H1 (cell line): ENCODE data around the gene C15orf39. TPM values are rescaled to one million over a fixed set of nuclear protein-coding genes. Genes with fewer than 3 reads are reported as not detected.

Source experiments
- CTBP2 ChIP-seq: IDR thresholded peaks from 2 replicates; pipeline ENCODE4 v1.7.0; 2011; ENCODE audit warnings: borderline replicate concordance, mild to moderate bottlenecking, moderate library complexity, mixed read lengths, low read length; ENCODE audit not compliant: insufficient read depth, insufficient read length
- FOSL1 ChIP-seq: IDR thresholded peaks from 2 replicates; pipeline ENCODE4 v1.6.1; 2011; ENCODE audit warnings: mild to moderate bottlenecking, low read depth, low read length, moderate library complexity; ENCODE audit not compliant: insufficient read depth
- GABPA ChIP-seq: IDR thresholded peaks from 2 replicates; pipeline ENCODE4 v1.6.1; 2011; ENCODE audit warnings: mild to moderate bottlenecking, low read length, moderate library complexity, borderline replicate concordance; ENCODE audit not compliant: insufficient read depth
- GTF2F1 ChIP-seq: IDR thresholded peaks from 2 replicates; pipeline ENCODE4 v1.6.1; 2012; ENCODE audit warnings: low read depth, low read length, improper control_type of control experiment, borderline replicate concordance
- HDAC2 ChIP-seq, 2 experiments: fragments of 300-600 bp in 1 of 2; sonication (generic) in 1 of 2; IDR thresholded peaks; 2 replicates each; pipeline ENCODE4 v1.6.1; 2011 to 2012; ENCODE audit warnings: low read depth in 2 of 2, low read length in 2 of 2, mild to moderate bottlenecking in 2 of 2, moderate library complexity in 2 of 2, borderline replicate concordance in 1 of 2, inconsistent platforms in 1 of 2
- JUN ChIP-seq: IDR thresholded peaks from 2 replicates; pipeline ENCODE4 v1.6.1; 2011; ENCODE audit warnings: low read depth, mild to moderate bottlenecking, improper control_type of control experiment, low read length
- NANOG ChIP-seq: IDR thresholded peaks from 2 replicates; pipeline ENCODE4 v1.6.1; 2011; ENCODE audit warnings: low read length, low read depth, mild to moderate bottlenecking, inconsistent platforms; ENCODE audit not compliant: insufficient read depth, poor library complexity, severe bottlenecking
- POLR2A ChIP-seq, 2 experiments: IDR thresholded peaks; 1 replicate in 1 of 2; 2 replicates in 1 of 2; pipeline ENCODE4 v1.6.1; 2011; ENCODE audit warnings: low read depth in 2 of 2, low read length in 2 of 2, mild to moderate bottlenecking in 2 of 2; ENCODE audit errors: control extremely low read depth in 1 of 2
- RAD21 ChIP-seq, 2 experiments: IDR thresholded peaks in 1 of 2; conservative IDR thresholded peaks in 1 of 2; 2 replicates each; pipeline ENCODE4 v1.6.1; 2011; ENCODE audit warnings: low read depth in 2 of 2, low read length in 2 of 2, improper control_type of control experiment in 1 of 2, inconsistent platforms in 1 of 2, mild to moderate bottlenecking in 1 of 2, moderate library complexity in 1 of 2
- SIRT6 ChIP-seq: IDR thresholded peaks from one replicate; pipeline ENCODE4 v1.7.1; 2012; ENCODE audit warnings: low read length, inconsistent platforms
- TAF1 ChIP-seq: IDR thresholded peaks from 2 replicates; pipeline ENCODE4 v1.6.1; 2011; ENCODE audit warnings: mild to moderate bottlenecking, low read depth, low read length
- TBP ChIP-seq: IDR thresholded peaks from 2 replicates; pipeline ENCODE4 v1.6.1; 2011; ENCODE audit warnings: low read depth, low read length, improper control_type of control experiment
- YY1 ChIP-seq: IDR thresholded peaks from 2 replicates; pipeline ENCODE4 v1.6.1; 2011; ENCODE audit warnings: low read depth, mild to moderate bottlenecking, low read length
- polyA plus RNA-seq, 7 experiments: library from polyadenylated mRNA; depleted of rRNA in 3 of 7; stranded (reverse) in 5 of 7; unstranded in 2 of 7; fragments of >200 nt in 5 of 7; fragments of 200-250 nt in 2 of 7; gene quantifications; 1 replicate in 5 of 7; 2 replicates in 1 of 7; 4 replicates in 1 of 7; pipeline versions ENCODE4 v1.2.1 to v1.2.3, GENCODE V29; 2011 to 2013; ENCODE audit warnings: missing spikeins in 2 of 7, mixed read lengths in 2 of 7
- total RNA-seq: library from RNA; stranded (reverse); fragmentation: NEBNext Ultra II Directional; extraction: Animal tissue kit (Norgen Biotek cat#: 25700); gene quantifications from 2 replicates; pipeline ENCODE4 v1.2.1, GENCODE V29; 2021
- TF ChIP-seq, protein P1 (sequence below): IDR thresholded peaks from 2 replicates; pipeline ENCODE4 v1.6.1; 2012; ENCODE audit warnings: inconsistent platforms

The C15orf39 gene
- total and polyA plus RNA-seq, 2 of the 8 experiments (the other 6 are each of a cell fraction or from before 2014, with no cell fraction given): 13.8 to 38.5 TPM

DNA sequence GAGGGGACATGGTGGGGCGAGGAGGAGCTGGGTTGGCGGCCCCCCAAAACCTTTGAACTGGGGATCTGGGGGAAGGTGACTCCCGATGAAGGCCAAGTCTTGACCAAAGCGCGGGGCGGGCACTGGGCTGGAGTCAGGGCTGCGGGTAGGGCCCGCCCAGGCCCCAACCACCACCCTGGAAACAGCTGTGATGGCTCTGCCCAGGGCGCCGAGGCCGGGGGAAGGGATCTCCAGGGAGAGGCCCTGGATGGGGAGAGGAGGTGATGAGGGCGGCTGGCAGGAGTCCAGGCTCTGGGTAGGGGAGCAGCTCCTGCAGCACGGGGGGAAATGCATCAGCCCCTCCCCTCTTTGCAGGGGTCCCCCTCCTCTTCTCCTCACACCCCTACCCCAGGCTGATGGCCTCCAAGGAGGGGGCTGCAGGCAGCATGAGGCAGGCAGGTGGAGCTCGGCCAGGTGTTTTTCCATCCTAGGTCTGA lies 5.9 kb upstream of the C15orf39 start (continued):
- TF ChIP-seq FOSL1 (no peak), JUN (no peak), TBP (no peak), POLR2A (IDR thresholded peaks at IDR 0.05; ENCODE audit: control extremely low read depth in 1 of 2, low read depth in 2 of 2, low read length in 2 of 2) (no peak), RAD21 (IDR thresholded peaks at IDR 0.05 in 1 of 2, conservative IDR thresholded peaks at IDR 0.05 in 1 of 2; ENCODE audit: low read depth in 2 of 2, low read length in 2 of 2) (no peak), TAF1 (no peak), GABPA (no peak), SIRT6 (no peak), HDAC2 (IDR thresholded peaks at IDR 0.05; ENCODE audit: borderline replicate concordance in 1 of 2, low read depth in 2 of 2, low read length in 2 of 2) (0 out of 4 replicates have a peak, but pooled peaks of 1 of the 2 experiments have one; percentile 53), YY1 (no peak), GTF2F1 (no peak), CTBP2 (no peak), NANOG (no peak)
- TF ChIP-seq, protein P1, sequence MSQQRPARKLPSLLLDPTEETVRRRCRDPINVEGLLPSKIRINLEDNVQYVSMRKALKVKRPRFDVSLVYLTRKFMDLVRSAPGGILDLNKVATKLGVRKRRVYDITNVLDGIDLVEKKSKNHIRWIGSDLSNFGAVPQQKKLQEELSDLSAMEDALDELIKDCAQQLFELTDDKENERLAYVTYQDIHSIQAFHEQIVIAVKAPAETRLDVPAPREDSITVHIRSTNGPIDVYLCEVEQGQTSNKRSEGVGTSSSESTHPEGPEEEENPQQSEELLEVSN: peak; percentile 35; the same call in 1 of the 2 replicates
